Measurements from ENCODE around the gene RPL7A.

Gene RPL7A

GRCh38 chr9:133346021-133346785 is 1.8 kb upstream of the RPL7A start:
- H3K4me3 ChIP-seq (ENCODE audit: insufficient read depth, low read depth, low read length) = peak overlapping the region; percentile 98
- H3K4me1 ChIP-seq (ENCODE audit: control insufficient read depth, insufficient read depth, low read length) = peaks cover 7% of the 10 kb centered on the region
- H3K27ac ChIP-seq (ENCODE audit: insufficient read depth, low read depth, low read length, poor library complexity, severe bottlenecking) = no peak overlapping the region
- 79 to 82% methylated on average over 15 of the region's 15 CpGs for WGBS, 2 experiments
- H3K9me3 ChIP-seq (ENCODE audit: control insufficient read depth, low read length) = no peaks in the 10 kb centered on the region
- peaks cover 56% of the 10 kb centered on the region for H3K36me3 ChIP-seq (ENCODE audit: control insufficient read depth, insufficient read depth, low read length)
- no peaks in the 10 kb centered on the region for H3K27me3 ChIP-seq (ENCODE audit: control insufficient read depth, insufficient read depth, low read length, poor library complexity, severe bottlenecking)

DNA sequence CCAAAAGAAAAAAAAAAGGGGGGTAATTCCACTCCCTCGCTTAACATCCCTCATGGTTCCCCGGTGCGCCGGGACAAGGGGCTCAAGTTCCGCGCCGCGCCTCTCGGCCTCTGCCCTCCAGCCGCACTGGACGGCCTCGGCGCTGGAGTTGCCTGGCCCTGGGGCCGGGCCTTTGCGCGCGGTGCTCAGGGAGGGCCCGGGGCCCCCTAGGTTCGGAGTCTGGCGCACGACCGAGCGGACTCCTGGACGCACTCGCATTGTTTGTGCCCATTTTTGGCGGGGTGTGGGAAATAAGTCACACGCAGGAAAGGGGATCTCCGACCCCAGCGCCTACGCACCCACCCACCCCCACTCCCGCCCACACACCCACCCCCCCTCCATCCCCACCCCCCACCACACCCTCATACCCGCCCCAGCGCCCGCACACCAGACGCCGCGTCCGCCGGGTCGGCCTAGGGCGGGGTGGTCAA is 468 bp upstream of the RPL7A start:
- H3K4me1 ChIP-seq (ENCODE audit: control insufficient read depth, insufficient read depth, low read length) = peaks cover 7% of the 10 kb centered on the region
- H3K27me3 ChIP-seq (ENCODE audit: control insufficient read depth, insufficient read depth, low read length, poor library complexity, severe bottlenecking) = no peaks in the 10 kb centered on the region
- no peaks in the 10 kb centered on the region for H3K9me3 ChIP-seq (ENCODE audit: control insufficient read depth, low read length)
- WGBS, 2 experiments = 0% methylated on average over 36 to 37 of the region's 41 CpGs
- no peak overlapping the region for H3K27ac ChIP-seq (ENCODE audit: insufficient read depth, low read depth, low read length, poor library complexity, severe bottlenecking)
- H3K4me3 ChIP-seq (ENCODE audit: insufficient read depth, low read depth, low read length) = peak overlapping the region; percentile 98
- peaks cover 56% of the 10 kb centered on the region for H3K36me3 ChIP-seq (ENCODE audit: control insufficient read depth, insufficient read depth, low read length)

DNA sequence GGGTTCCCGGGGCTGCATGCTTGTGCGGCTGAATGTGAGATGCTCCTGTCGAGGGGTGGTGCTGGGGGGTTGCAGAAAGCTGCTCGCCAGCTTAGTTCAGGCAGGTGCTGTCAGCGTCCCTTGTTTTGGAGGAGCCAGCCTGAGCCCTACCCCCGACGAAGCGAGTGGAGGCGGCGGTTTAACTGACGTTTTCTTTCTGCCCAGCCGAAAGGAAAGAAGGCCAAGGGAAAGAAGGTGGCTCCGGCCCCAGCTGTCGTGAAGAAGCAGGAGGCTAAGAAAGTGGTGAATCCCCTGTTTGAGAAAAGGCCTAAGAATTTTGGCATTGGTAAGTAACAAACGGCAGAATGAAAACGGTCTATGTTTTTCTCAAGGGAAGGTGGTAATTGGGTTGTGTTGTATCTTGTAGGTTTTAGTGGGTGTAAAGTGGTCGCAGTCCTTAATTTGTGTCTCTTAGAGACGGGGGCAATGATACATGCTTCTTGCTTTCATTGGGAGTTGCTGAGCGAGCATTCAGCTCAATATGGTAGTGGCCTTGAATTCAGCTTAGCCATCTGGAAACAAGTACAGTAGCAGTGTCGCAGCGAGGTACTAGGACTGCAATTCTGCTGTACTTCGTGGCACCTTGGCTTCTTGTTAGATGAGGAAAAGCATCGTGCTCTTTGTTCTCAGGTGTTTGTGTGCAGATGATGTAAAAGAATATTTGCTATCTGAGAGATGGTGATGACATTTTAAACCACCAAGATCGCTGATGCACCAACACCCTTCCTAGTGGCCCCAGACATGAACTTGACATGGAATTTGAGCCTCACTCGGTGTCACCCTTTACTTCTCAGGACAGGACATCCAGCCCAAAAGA is 928 bp downstream of the RPL7A start:
- Histone ChIP-seq H3K4me1 (ENCODE audit: control insufficient read depth, insufficient read depth, low read length) (peaks cover 7% of the 10 kb centered on the region), H3K9me3 (ENCODE audit: control insufficient read depth, low read length) (no peaks in the 10 kb centered on the region), H3K27me3 (ENCODE audit: control insufficient read depth, insufficient read depth, low read length, poor library complexity, severe bottlenecking) (no peaks in the 10 kb centered on the region), H3K4me3 (ENCODE audit: insufficient read depth, low read depth, low read length) (peak overlapping the region; percentile 98), H3K36me3 (ENCODE audit: control insufficient read depth, insufficient read depth, low read length) (peaks cover 43% of the 10 kb centered on the region), H3K27ac (ENCODE audit: insufficient read depth, low read depth, low read length, poor library complexity, severe bottlenecking) (peak overlapping the region; percentile 87)
- 19 to 23% methylated on average over 25 of the region's 25 CpGs for WGBS, 2 experiments

- Histone ChIP-seq H3K27ac (ENCODE audit: insufficient read depth, low read depth, low read length, poor library complexity, severe bottlenecking) (no peak overlapping the region), H3K27me3 (ENCODE audit: control insufficient read depth, insufficient read depth, low read length, poor library complexity, severe bottlenecking) (no peaks in the 10 kb centered on the region), H3K4me3 (ENCODE audit: insufficient read depth, low read depth, low read length) (no peak overlapping the region), H3K36me3 (ENCODE audit: control insufficient read depth, insufficient read depth, low read length) (peaks cover 32% of the 10 kb centered on the region), H3K4me1 (ENCODE audit: control insufficient read depth, insufficient read depth, low read length) (peaks cover 7% of the 10 kb centered on the region), H3K9me3 (ENCODE audit: control insufficient read depth, low read length) (no peaks in the 10 kb centered on the region)
- 91 to 93% methylated on average over 15 of the region's 15 CpGs for WGBS, 2 experiments
These were observed 2.1 kb downstream of the RPL7A start for GRCh38 chr9:133349965-133350616.

DNA sequence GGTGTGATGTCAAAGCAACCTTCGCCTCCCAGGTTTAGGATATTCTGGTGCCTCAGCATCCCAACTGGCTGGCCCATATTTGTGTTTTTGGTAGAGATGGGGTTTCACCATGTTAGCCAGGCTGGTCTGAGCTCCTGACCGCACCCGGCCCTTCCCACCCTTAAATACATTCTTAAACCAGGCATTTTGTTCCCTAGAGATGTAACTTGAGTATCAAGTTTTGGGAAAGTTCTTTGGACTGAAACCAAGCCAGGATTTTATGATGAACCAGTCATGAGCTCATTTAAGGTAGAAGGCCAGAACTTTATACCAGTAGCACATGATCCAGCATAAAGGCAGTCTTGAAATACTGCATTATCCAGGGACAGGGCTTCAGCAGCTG is 3.5 kb downstream of the RPL7A start:
- H3K9me3 ChIP-seq (ENCODE audit: control insufficient read depth, low read length) = no peaks in the 10 kb centered on the region
- H3K4me1 ChIP-seq (ENCODE audit: control insufficient read depth, insufficient read depth, low read length) = peaks cover 3% of the 10 kb centered on the region
- H3K27ac ChIP-seq (ENCODE audit: insufficient read depth, low read depth, low read length, poor library complexity, severe bottlenecking) = no peak overlapping the region
- H3K27me3 ChIP-seq (ENCODE audit: control insufficient read depth, insufficient read depth, low read length, poor library complexity, severe bottlenecking) = no peaks in the 10 kb centered on the region
- 96% methylated on average over 3 of the region's 3 CpGs for WGBS, 2 experiments
- peaks cover 24% of the 10 kb centered on the region for H3K36me3 ChIP-seq (ENCODE audit: control insufficient read depth, insufficient read depth, low read length)
- H3K4me3 ChIP-seq (ENCODE audit: insufficient read depth, low read depth, low read length) = no peak overlapping the region

DNA sequence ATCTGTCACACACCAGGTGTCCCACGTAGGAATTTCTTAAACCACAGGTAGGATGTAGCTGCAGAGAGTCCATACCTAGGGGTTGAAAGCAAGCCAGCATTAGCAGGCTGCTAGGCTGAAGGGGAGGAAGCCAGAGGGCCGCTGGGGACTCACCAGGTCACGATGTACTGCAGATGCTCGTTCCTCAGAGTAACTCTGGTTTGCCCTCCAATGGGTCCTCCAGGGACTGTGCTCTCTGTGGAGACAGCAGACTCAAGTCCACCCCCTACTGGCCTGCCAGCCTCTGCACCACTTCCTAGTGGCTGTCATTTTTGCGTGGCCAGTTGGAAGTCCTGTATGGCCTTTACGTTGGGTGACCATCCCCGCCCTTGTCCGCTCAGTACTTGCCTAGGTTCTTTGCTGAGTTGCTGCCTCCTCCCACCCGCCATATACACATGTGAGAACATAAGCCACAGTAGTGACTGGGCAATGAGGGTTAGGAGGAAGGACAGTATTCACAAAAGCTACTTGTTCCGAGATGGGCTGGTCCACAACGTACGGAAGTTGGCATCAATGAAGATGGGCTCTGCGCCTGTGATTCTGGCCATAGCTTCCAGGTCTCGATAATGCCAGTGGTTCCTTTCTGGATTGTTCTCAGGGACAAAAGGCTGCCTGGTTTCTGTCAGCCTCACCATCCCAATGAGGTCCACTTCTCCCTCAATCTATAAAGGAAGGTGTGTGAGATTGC is 4.1 kb downstream of the RPL7A start:
- Histone ChIP-seq H3K36me3 (ENCODE audit: control insufficient read depth, insufficient read depth, low read length) (peaks cover 24% of the 10 kb centered on the region), H3K27ac (ENCODE audit: insufficient read depth, low read depth, low read length, poor library complexity, severe bottlenecking) (no peak overlapping the region)
- WGBS, 2 experiments = 87% methylated on average over 14 of the region's 14 CpGs

DNA sequence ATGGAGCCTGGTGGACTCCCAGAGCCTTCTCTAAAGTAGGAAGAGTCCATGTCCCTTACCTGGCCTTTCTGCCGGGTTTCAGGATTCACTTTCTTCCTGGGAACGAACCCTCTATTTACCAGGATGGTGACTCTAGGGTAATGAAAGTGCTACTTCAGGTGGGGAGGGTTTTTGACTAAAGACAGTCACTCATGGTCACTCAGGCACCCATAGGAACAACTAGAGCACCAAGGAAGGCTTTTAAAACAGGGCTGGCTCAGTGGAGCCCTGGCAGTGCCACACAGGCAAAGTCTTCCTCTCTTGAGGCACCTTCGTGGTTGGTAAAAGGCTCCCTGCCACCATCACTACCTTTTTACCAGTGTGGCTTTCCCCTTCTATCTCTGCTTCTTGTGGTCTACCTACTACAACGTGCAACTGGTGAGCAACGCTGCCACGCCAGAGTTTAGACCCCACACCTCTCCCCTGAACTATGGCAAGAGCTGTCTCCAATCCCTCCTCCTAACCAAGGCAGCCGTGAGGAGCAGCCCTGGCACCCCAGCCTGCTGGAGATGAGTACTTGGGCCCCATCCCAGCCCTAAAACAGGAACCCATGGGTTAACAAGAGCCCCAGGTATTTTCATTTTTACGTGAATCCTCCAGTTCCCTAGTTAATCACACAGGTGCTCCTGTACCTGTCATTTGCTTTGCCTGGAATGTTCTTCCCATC is 4.8 kb downstream of the RPL7A start:
- Histone ChIP-seq H3K27ac (ENCODE audit: insufficient read depth, low read depth, low read length, poor library complexity, severe bottlenecking) (no peak overlapping the region), H3K4me3 (ENCODE audit: insufficient read depth, low read depth, low read length) (no peak overlapping the region), H3K27me3 (ENCODE audit: control insufficient read depth, insufficient read depth, low read length, poor library complexity, severe bottlenecking) (no peaks in the 10 kb centered on the region), H3K4me1 (ENCODE audit: control insufficient read depth, insufficient read depth, low read length) (peaks cover 8% of the 10 kb centered on the region), H3K36me3 (ENCODE audit: control insufficient read depth, insufficient read depth, low read length) (peaks cover 24% of the 10 kb centered on the region), H3K9me3 (ENCODE audit: control insufficient read depth, low read length) (no peaks in the 10 kb centered on the region)
- WGBS, 2 experiments = 93 to 94% methylated on average over 8 of the region's 8 CpGs

More for the DNA sequence above, 4.1 kb downstream of the RPL7A start:
- no peaks in the 10 kb centered on the region for H3K9me3 ChIP-seq (ENCODE audit: control insufficient read depth, low read length)
- H3K4me3 ChIP-seq (ENCODE audit: insufficient read depth, low read depth, low read length) = no peak overlapping the region
- no peaks in the 10 kb centered on the region for H3K27me3 ChIP-seq (ENCODE audit: control insufficient read depth, insufficient read depth, low read length, poor library complexity, severe bottlenecking)
- peaks cover 1% of the 10 kb centered on the region for H3K4me1 ChIP-seq (ENCODE audit: control insufficient read depth, insufficient read depth, low read length)

GRCh38 chr9:133353548-133353947 is 5.5 kb downstream of the RPL7A start:
- no peaks in the 10 kb centered on the region for H3K27me3 ChIP-seq (ENCODE audit: control insufficient read depth, insufficient read depth, low read length, poor library complexity, severe bottlenecking)
- no peak overlapping the region for H3K27ac ChIP-seq (ENCODE audit: insufficient read depth, low read depth, low read length, poor library complexity, severe bottlenecking)
- peaks cover 24% of the 10 kb centered on the region for H3K36me3 ChIP-seq (ENCODE audit: control insufficient read depth, insufficient read depth, low read length)
- H3K4me1 ChIP-seq (ENCODE audit: control insufficient read depth, insufficient read depth, low read length) = peaks cover 8% of the 10 kb centered on the region
- 90 to 91% methylated on average over 5 of the region's 5 CpGs for WGBS, 2 experiments
- no peaks in the 10 kb centered on the region for H3K9me3 ChIP-seq (ENCODE audit: control insufficient read depth, low read length)
- H3K4me3 ChIP-seq (ENCODE audit: insufficient read depth, low read depth, low read length) = no peak overlapping the region

GRCh38 chr9:133354766-133355165 is 6.7 kb downstream of the RPL7A start:
- Histone ChIP-seq H3K4me3 (ENCODE audit: insufficient read depth, low read depth, low read length) (no peak overlapping the region), H3K36me3 (ENCODE audit: control insufficient read depth, insufficient read depth, low read length) (peaks cover 21% of the 10 kb centered on the region)
- WGBS, 2 experiments = 93 to 95% methylated on average over 7 of the region's 7 CpGs

More at GRCh38 chr9:133354766-133355165, 6.7 kb downstream of the RPL7A start:
- no peaks in the 10 kb centered on the region for H3K9me3 ChIP-seq (ENCODE audit: control insufficient read depth, low read length)
- no peaks in the 10 kb centered on the region for H3K27me3 ChIP-seq (ENCODE audit: control insufficient read depth, insufficient read depth, low read length, poor library complexity, severe bottlenecking)
- H3K4me1 ChIP-seq (ENCODE audit: control insufficient read depth, insufficient read depth, low read length) = peaks cover 8% of the 10 kb centered on the region
- H3K27ac ChIP-seq (ENCODE audit: insufficient read depth, low read depth, low read length, poor library complexity, severe bottlenecking) = no peak overlapping the region
